Loucy (cell line): ENCODE measurements around the gene CCDC47.

Experiments
- EZH2phosphoT487 ChIP-seq: fragments of 200-600 bp; IDR thresholded peaks from 2 replicates; pipeline ENCODE4 v1.6.1; 2018; ENCODE audit warnings: antibody characterized with exemption, mild to moderate bottlenecking, moderate library complexity, borderline replicate concordance
- TF ChIP-seq, protein P1 (sequence below): fragments of 200-600 bp; sonication (generic); conservative IDR thresholded peaks from 2 replicates; pipeline ENCODE4 v1.5.1; 2014; ENCODE audit warnings: mild to moderate bottlenecking, antibody characterized with exemption, low read length

DNA sequence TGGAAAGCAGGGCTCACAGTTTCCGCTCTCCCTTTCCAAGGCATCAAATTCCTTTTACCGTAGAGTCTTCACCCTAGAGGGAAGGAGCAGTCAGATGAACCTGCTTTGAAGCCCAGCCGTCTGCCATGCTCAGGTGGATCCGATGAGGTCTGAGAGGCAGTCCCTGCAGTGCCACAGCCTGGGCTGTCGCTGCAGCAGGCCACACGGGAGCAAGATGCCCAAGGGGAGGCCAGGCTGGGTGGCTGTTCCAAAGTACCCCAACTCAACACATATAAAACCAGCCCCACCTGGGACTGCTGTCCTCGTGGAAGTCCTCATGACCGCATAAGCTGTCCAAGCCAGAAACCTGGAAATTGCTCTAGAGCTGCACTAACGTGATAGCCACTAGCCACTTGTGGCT lies 68.6 kb downstream of the CCDC47 start:
- TF ChIP-seq, protein P1, sequence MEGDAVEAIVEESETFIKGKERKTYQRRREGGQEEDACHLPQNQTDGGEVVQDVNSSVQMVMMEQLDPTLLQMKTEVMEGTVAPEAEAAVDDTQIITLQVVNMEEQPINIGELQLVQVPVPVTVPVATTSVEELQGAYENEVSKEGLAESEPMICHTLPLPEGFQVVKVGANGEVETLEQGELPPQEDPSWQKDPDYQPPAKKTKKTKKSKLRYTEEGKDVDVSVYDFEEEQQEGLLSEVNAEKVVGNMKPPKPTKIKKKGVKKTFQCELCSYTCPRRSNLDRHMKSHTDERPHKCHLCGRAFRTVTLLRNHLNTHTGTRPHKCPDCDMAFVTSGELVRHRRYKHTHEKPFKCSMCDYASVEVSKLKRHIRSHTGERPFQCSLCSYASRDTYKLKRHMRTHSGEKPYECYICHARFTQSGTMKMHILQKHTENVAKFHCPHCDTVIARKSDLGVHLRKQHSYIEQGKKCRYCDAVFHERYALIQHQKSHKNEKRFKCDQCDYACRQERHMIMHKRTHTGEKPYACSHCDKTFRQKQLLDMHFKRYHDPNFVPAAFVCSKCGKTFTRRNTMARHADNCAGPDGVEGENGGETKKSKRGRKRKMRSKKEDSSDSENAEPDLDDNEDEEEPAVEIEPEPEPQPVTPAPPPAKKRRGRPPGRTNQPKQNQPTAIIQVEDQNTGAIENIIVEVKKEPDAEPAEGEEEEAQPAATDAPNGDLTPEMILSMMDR, result no peak
- TF ChIP-seq EZH2phosphoT487, result no peak
